Measurements from ENCODE around the gene CRISP3.

DNA sequence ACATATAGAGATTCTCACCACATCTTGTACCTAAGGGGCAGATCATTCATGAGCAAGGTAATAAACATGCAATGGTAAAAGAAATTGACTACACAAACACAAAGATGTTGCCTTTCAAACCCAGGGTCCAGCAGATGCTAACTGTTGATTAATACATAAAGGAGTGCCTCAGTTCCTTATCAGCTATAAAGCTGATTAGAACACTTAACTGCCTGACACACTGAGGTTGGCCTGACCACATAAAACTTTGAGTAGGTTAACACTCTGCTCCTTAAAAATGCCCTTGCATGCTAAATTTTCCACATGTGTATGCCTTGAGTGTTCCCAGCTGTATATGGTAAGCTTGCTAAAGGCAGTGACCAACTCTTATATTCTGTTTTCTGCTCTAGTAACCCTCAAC is 45.7 kb downstream of the CRISP3 start:
- no peak for TF ChIP-seq POLR2AphosphoS5 (IDR thresholded peaks at IDR 0.05; ENCODE audit: low read depth, low read length)
- no peak for TF ChIP-seq TAF1 (IDR thresholded peaks at IDR 0.05; ENCODE audit: borderline replicate concordance, low read depth, low read length)

All from GM12892 (cell line).